ENCODE results near the gene RPSA.
"Not testable (repeated sequence)": the region's sequence is repeated elsewhere in the genome, so short reads cannot be mapped to it uniquely, and the experiment has no call there.

The RPSA gene

DNA sequence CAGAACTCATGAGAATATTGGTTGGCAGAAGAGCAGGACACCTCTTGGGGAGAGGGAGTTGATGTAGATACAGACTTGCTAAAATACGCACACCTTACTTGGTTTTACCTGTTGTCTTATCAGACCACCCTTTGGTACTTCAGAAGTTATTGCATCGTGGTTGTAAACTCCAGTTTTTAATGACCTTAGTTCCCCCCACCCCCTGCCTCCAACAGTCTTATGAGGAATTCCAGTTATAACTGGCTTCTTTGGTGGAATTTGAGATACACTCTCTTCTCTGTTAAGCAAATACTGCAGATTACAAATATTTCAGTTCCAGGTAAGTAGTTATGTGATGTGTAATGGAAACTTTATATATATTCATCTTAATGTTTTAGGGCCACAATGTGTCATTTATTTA is 18.4 kb upstream of the RPSA start:
- no peak for DNase-seq (ENCODE audit: low read depth in 2 of 2, low spot score in 1 of 2)

DNA sequence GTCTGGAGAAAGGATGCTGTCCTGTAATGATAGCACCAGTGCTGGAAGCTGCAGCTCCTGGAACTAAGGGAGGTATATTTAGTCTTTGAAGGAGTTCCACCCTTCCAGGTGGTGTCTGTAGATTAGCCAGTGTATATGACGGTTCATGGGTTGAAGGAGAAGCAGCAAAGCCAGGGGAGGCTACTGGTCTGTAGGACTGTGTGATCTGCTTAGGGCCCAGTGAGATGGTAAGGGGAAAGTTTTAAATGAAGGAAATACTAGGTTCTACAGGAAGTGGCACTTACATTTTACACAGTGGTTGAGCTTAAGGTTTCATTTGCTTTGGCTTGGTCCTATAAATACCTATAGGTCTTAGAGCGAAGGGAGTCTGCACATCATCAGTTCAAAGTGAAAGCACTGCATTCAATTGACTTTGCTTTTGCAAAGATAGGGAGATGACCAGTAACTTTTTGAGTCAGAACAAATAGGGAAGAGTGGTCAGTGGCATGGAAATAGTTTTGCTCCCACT is 17.7 kb upstream of the RPSA start:
- no peak for DNase-seq (ENCODE audit: low read depth in 2 of 2, low spot score in 1 of 2)

DNA sequence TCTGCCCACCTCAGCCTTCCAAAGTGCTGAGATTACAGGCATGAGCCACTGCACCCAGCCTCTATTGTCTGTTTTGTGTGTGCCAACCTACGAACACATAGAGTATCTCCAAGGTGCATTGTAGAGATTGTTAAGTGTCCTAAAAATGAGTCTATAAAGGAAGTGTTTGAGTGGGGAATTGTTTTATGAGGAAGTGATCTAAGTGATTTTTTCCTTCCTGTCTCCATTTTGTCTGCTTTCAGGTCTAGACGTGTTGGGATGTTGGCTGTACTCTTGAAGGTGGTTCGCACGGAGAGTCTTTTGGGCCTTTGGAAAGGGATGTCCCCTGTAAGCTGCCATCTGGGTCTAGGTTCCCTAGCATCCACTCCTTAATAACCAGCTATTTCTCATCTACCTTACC is 16.3 kb upstream of the RPSA start:
- no peak for DNase-seq (ENCODE audit: low read depth in 2 of 2, low spot score in 1 of 2)

DNA sequence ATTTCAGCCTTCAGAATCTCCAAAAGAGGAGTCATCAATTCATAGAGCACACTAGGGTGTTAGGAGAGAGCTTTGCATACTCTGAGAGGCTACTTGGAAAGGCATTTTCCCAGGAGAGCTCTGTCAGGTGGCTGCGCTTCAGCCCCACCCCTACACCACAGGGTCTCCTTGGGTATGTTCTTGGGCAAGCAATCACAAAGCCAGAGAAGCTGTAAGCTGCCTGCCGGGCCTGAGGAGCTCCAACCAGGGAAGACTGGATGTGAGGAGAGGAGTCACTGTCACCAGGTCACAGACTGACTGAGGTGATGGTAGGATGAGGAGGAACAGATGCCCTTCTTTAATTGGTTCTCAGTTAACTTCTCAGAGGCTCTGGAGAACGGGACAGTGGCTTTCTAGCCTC is 9.8 kb upstream of the RPSA start:
- DNase-seq (ENCODE audit: low read depth in 2 of 2, low spot score in 1 of 2) = no peak

DNA sequence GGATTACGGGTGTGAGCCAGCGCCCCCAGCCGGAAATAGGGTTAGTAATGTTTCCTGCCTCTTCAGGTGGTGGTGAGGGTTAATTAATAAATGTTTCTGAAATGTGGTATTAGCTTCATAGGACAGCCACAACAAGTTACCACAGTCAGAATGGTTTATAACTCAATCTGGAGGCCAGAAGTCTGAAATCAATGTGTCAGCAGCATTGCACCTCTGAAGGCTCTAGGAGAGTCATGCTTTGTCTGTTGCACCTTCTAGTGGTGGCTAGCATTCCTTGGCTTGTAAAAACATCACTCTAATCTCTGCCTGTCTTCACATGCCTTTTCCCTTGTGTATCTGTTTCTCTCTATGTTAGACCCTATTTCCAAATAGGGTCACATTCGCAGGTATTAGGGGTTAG is 7.8 kb upstream of the RPSA start:
- DNase-seq (ENCODE audit: low read depth in 2 of 2, low spot score in 1 of 2) = no peak

DNA sequence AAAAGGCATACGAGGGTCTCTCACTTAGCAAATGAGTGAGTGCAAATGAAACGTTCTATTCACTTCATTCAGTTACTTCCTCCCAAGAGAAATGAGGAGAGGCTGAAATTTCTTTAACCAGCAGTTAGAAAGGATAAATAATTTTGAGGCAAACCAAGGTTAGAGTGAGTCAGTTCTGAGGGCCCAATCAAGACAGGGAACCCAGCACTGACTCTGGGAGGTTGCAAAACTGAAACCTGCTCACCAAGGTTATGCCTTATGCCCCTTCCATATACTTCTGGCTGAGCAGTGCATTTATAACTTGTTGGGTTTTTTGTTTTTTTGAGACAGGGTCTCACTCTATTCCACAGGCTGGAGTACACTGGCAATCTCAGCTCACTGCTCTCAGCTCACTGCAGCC is 4.5 kb upstream of the RPSA start:
- no peak for DNase-seq (ENCODE audit: low read depth in 2 of 2, low spot score in 1 of 2)

DNA sequence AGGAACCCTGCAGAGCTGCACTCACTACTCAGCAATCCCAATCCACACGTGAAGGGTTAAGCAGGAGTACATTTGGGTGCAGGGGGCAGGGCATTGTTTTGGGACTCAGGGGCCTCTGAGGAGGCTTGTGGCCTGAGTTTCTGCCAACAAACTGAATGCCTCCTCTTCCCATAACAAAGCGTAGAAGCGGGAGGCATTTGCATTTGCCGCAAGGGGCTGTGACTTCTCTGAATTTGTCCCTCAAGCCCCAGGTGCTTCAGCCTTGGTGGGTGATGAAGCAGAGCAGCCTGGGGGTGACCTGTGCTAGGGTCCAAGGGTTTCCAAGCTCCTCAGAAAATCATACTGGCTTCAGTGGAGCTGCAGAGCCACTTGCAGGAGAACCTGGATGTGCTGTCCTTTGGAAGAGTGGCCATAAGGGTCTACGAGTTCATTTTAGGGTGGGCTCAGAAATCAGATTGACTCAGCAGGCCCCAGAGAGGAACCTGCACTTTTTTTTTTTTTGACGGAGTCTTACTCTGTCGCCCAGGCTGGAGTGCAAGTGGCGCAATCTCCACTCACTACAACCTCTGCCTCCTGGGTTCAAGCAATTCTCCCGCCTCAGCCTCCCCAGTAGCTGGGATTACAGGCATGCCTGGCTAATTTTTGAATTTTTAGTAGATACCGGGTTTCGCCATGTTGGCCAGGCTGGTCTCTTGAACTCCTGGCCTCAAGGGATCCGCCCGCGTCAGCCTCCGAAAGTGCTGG is 1.4 kb upstream of the RPSA start:
- no peak for DNase-seq (ENCODE audit: low read depth in 2 of 2, low spot score in 1 of 2)

DNA sequence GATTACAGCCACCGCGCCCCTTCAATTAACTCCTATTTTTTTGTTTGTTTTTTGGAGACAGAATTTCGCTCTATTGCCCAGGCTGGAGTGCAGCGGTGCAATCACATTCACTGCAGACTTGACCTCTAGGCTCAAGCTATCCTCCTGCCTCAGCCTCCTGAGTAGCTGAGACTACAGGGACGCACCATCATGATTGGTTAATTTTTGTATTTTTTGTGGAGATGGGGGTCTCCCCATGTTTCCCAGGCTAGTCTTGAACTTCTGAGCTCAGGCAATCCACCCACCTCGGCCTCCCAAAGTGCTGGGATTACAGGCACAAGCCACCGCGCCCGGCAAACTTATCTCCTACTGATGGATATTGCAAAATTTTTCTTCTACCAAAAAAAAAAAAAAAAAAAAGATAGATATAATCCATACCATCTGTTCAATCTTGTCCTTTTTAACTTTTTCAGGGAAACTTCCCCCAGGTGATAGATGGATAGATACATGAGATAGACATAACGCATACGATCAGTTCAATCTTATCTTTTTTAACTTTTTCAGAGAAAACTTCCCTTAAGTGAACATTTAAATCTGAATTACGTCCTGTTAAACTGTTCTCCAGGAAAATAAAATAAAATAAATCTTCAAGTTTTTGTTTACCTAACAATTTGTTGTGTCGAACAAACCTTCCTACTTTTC is 693 bp upstream of the RPSA start:
- no peak for DNase-seq (ENCODE audit: low read depth in 2 of 2, low spot score in 1 of 2)

DNA sequence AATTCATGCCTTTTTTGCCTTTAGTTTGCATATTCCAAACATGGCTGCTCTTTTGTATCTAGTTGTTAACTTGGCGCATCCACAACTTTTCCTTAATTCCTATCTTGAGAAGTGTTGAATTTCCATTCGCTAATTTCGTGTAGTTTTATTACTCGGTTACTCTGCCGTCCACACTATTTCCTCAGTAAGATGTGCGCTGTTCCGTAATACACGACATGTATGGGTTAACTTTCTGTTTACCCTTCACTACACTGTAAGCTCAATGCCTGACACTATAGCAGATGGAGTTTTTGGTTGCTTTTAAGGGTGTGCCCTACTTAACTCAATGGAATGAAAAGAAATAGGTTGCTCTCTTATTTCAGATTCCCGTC is 724 bp downstream of the RPSA start:
- DNase-seq (ENCODE audit: low read depth in 2 of 2, low spot score in 1 of 2) = no peak

DNA sequence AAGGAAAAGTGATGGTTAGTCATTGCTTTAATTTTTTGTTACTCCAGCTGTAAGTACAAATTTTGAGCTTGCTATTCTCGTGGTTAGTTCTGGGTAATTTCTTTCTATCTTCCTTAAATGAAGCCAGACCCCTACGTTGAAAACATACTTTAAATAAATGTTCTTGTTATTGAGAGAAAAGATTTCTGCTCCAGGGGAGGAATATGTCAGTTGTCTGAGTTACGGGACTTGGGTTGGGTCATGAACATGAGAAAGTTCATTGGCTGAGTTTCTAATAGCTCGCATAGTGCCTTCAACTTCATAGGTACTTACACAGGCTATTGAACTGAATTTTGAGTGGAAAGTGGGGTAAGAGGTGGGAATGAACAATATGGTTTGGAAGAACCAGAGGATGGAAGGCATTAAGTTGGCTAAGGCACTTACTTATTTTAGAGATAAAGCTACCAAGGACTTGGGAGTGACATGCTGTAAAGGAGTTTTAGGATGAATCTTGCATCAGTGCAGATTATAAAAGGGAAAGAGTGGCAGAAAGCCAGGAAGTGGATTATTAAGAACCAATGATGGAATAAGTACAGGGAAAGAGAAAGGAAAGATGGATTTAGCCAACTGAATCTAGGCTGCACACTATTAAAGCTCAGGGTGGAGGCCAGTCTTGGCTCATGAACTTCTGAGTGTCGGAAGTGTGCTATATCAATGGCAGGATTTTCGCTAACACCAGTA is 1.4 kb downstream of the RPSA start:
- no peak for DNase-seq (ENCODE audit: low read depth in 2 of 2, low spot score in 1 of 2)

DNA sequence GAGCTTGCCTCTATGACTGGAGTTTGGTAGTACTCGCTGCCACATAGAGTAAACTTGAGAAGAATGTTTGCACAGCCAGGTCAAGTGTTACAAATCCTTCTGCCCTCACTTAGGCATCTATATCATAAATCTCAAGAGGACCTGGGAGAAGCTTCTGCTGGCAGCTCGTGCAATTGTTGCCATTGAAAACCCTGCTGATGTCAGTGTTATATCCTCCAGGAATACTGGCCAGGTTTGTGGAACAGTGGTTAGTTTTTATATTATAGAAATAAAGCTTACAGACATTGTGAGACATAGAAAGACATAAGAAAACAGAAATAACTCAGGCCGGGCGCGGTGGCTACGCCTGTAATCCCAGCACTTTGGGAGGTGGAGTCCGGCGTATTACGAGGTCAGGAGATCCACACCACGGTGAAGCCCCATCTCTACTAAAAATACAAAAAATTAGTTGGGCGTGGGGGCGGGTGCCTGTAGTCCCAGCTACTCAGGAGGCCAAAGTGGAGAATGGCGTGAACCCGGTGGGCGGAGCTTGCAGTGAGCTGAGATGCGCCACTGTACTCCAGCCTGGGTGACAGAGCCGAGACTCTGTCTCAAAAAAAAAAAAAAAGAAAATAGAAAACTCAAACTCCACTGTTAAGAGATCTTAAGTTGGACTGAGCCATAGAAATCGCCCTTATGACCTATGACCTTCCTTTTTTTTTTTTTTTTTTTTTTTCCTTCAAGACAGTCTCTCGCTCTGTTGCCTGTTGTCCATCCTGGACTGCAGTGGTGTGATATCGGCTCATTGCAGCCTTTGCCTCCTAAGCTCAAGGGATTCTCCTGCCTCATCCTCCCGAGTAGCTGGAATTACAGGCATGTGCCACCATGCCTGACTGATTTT is 2.2 kb downstream of the RPSA start:
- DNase-seq (ENCODE audit: low read depth in 2 of 2, low spot score in 1 of 2) = no peak

DNA sequence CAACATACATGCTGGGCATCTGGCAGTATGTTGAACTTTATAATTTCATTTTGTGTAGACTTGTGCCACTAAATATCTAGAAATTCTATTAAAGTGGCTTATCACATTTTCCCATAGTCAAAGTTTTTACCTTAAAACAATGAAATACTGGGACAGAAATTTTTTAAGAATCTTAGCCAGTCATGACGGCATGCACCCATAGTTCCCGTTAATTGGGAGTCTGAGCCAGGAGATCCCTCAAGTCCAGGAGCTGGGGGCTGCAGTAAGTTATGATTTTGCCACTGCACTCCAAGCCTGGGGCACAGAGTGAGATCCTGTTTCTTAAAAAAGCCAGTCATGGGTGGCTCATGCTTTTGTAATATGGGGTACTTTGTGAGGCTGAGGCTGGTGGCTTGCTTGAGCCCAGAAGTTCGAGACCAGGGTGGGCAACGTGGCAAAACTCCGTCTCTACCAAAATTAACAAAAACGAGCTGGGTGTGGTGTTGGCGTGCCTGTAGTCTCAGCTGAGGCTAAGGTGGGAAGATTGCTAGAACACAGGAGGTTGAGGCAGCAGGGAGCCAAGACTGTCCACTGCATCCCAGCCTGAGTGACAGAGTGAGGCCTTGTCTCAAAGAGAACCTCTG is 3.1 kb downstream of the RPSA start:
- DNase-seq (ENCODE audit: low read depth in 2 of 2, low spot score in 1 of 2) = no peak

DNA sequence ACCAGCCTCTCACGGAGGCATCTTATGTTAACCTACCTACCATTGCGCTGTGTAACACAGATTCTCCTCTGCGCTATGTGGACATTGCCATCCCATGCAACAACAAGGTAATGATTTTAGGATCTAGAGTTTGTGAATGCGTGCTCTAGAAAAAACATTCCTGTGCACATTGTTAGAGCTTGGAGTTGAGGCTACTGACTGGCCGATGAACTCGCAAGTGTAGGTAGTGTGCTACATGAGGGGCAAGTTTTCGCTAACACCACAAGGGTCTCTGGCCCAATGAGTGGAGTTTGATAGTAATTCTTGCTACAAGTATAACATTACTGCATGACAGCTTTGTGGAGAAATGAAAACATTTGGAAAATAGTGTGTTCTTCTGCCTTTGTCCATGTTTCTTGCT is 4.4 kb downstream of the RPSA start:
- DNase-seq (ENCODE audit: low read depth in 2 of 2, low spot score in 1 of 2) = no peak

DNA sequence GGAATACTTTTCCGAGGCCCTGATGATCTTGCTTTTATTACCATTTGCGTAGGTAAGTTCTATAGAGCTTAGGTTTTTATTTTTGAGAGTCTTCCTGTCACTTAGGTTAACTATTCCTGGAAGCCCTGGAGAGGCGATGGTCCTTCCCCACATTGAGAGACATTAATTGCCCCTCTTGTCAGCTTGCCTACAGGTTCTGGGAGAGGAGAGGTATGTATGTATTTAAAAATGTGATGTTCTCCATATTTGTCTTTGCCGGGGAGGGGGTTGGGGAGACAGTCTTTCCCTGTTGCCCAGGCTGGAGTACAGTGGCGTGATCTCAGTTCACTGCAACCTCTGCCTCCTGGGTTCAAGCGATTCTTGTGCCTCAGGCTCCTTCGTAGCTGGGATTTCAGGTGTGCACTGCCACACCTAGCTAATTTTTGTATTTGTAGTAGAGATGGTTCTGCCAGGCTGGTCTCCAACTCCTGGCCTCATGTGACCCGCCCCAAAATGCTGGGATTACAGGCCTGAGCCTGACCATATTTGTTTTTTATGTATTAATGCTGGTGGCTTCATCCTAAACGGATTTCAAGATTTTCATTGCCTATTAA is 6.2 kb downstream of the RPSA start:
- no peak for DNase-seq (ENCODE audit: low read depth in 2 of 2, low spot score in 1 of 2)

DNA sequence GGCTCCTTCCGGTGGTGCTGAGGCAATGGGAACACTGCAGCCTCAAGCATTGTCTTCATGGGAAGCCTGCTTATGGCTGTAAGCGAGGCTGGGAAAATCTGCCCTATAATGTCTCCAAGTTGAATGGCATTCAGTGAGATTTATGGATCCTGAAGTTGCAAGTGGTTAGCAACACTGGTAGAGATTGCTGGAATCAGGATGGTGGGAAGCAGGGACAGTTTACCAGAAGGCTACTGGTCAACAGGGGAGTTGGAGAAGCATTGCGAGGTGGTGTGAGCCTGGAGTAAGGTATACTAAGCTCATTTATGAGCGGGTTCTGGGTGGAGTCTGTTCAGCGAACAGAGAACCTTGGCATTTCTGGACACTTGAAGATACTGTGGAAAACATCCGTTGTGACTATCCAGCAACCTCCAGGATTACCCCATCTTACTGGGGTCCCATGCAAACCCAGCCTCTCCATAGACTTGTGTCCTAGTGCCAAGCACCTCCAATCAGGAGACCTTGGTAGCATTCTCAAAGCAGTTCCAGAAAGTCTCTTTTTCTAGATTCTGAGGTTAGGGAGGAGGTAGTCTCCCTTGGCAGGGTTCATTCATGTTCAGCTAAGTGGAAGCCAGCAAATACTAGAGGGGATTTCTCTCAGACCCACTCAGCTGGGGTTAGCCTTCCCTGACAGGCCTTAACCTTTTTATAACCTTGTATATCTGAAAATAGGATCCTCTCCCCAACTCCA is 7.3 kb downstream of the RPSA start:
- DNase-seq (ENCODE audit: low read depth in 2 of 2, low spot score in 1 of 2) = no peak

DNA sequence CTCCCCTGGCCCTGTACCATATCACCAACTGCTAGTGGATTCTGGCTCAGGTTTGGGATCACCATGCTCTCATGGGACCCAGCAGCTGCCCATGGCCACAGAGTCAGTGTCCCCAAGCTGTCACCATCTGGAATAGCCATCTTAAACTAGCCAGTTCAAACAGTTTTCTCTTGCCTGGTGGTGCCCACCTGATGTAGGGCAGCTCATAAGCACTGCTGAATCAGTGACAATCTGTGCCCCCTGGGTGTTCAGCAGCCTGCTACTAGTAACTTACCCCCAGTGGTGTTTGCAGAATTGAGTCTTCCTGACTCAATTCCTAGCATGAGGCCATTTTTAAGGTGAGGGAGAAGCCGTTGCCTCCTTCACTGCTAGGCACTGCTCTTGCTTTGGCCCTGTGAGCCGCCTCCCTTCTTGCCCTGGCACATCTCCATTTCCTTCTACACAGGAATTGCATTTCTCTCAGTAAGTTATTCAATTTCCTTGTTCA is 7.9 kb downstream of the RPSA start:
- DNase-seq (ENCODE audit: low read depth in 2 of 2, low spot score in 1 of 2) = no peak

DNA sequence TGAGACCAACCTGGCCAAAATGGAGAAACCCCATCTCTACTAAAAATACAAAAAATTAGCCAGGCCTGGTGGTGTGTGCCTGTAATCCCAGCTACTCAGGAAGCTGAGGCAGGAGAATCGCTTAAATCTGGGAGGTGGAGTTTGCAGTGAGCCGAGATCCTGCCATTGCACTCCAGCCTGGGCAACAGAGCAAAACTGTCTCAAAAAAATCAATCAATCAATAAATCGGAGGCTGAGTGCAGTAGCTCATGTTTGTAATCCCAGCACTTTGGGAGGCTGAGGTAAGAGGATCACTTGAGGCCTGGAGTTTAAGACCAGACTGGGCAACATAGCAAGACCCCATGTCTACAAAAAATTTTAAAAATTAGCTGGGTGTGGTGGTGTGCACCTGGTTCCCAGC is 8.8 kb downstream of the RPSA start:
- not testable (repeated sequence) for DNase-seq (ENCODE audit: low read depth in 2 of 2, low spot score in 1 of 2)

DNA sequence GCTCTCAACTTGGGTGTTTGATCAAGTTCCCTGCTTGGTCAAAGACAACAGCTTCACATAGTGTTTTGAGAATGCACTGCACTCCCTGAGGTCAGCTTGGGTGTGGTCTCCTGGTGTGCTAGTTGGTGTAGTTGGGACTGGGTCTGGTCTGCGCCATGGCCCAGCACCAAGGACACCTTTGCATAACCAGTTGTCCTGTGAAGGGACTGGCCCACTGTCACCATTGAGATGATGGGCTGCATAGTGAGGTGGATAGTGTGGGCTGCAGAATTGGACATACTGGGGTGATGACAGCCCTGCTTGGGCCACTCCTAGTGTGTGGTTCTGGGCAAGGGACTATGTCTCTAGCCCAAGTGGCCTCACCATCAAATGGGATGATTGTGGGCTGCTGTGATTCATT is 9.5 kb downstream of the RPSA start:
- no peak for DNase-seq (ENCODE audit: low read depth in 2 of 2, low spot score in 1 of 2)

DNA sequence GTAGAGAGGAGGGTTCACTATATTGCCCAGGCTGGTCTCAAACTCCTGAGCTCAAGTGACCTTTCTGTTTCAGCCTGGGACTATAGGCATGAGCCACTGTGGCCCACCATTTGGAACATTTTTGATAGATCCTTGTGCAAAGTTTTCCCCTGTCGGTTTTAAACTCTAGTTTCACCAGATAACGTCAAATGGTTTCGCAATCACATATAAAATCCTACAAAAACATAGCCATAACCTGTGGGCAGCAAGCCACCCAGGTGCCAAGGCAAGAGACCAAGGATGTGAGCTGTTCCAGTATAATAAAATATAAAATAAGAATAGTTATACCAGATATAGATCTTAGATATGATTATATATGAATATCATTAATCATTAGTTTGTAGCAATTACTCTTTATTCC is 10.5 kb downstream of the RPSA start:
- not testable (repeated sequence) for DNase-seq (ENCODE audit: low read depth in 2 of 2, low spot score in 1 of 2)
